NK-92 (cell line): Measurements from ENCODE around the gene DDX54.

Experiments
- DNase-seq: peaks from one replicate; lab custom pipeline; 2025; ENCODE audit not compliant: unreplicated experiment; lab: John Stamatoyannopoulos, UW

The DDX54 gene

GRCh38 chr12:113185180-113186032 lies at the start of gene DDX54, which contains the start of gene RITA1:
TSS of gene DDX54 (minus strand) at chr12:113185478. CDS start at chr12:113185451, 27 bp downstream.
TSS of gene RITA1 (plus strand) at chr12:113185721. CDS start at chr12:113186747, 1,026 bp downstream.
- DNase-seq = no peak

- no peak for DNase-seq
These were observed 49.2 kb upstream of the DDX54 start for GRCh38 chr12:113234483-113234882.

GRCh38 chr12:113233967-113234366 lies 48.7 kb upstream of the DDX54 start:
- no peak for DNase-seq

GRCh38 chr12:113232840-113233585 lies 47.7 kb upstream of the DDX54 start:
- no peak for DNase-seq

- DNase-seq = no peak
These were observed 47.0 kb upstream of the DDX54 start for GRCh38 chr12:113232089-113232839.

GRCh38 chr12:113231235-113232088 lies 46.2 kb upstream of the DDX54 start:
- no peak for DNase-seq

- DNase-seq = no peak
These were observed 45.3 kb upstream of the DDX54 start for GRCh38 chr12:113230315-113231234.

GRCh38 chr12:113228394-113229028 lies 43.2 kb upstream of the DDX54 start:
- DNase-seq = no peak

- DNase-seq = no peak
These were observed 42.6 kb upstream of the DDX54 start for GRCh38 chr12:113227686-113228391.

GRCh38 chr12:113226696-113227568 lies 41.7 kb upstream of the DDX54 start:
- no peak for DNase-seq

GRCh38 chr12:113224955-113225354 lies 39.7 kb upstream of the DDX54 start:
- DNase-seq = no peak

GRCh38 chr12:113222730-113223531 lies 37.7 kb upstream of the DDX54 start:
- no peak for DNase-seq

- no peak for DNase-seq
These were observed 36.9 kb upstream of the DDX54 start for GRCh38 chr12:113221997-113222729.

GRCh38 chr12:113221181-113221996 lies 36.1 kb upstream of the DDX54 start, which contains the start of gene TPCN1:
TSS of gene TPCN1 (plus strand) at chr12:113221464. CDS start at chr12:113226853, 5,389 bp downstream.
- DNase-seq = peak; percentile 90
